HG03175 (cell line): ENCODE results near the gene ANXA4.

Experiments used
- ATAC-seq: cut with Tn5 transposase; IDR thresholded peaks from one replicate; pipeline ENCODE4 v1.9.1; 2021; ENCODE audit warnings: mild to moderate bottlenecking, moderate library complexity; ENCODE audit not compliant: unreplicated experiment

The ANXA4 gene

GRCh38 chr2:69774984-69775982 is 33.3 kb downstream of the ANXA4 start:
- ATAC-seq = peak; percentile 62

GRCh38 chr2:69776886-69777785 is 35.2 kb downstream of the ANXA4 start:
- no peak for ATAC-seq

GRCh38 chr2:69777786-69778105 is 35.8 kb downstream of the ANXA4 start:
- ATAC-seq = no peak

GRCh38 chr2:69779258-69780001 is 37.5 kb downstream of the ANXA4 start:
- ATAC-seq = no peak

- ATAC-seq = peak; percentile 9
Measured at GRCh38 chr2:69780921-69781320, 39.0 kb downstream of the ANXA4 start.

- ATAC-seq = peak; percentile 73
Measured at GRCh38 chr2:69781321-69782248, 39.7 kb downstream of the ANXA4 start.

GRCh38 chr2:69784228-69784627 is 42.3 kb downstream of the ANXA4 start:
- no peak for ATAC-seq

GRCh38 chr2:69785358-69785757 is 43.4 kb downstream of the ANXA4 start:
- no peak for ATAC-seq

- ATAC-seq = no peak
Measured at GRCh38 chr2:69786052-69786560, 44.2 kb downstream of the ANXA4 start.

- peak; percentile 59 for ATAC-seq
Measured at GRCh38 chr2:69789175-69789721, 47.3 kb downstream of the ANXA4 start.

- peak; percentile 55 for ATAC-seq
Measured at GRCh38 chr2:69789772-69790600, 48.1 kb downstream of the ANXA4 start.

GRCh38 chr2:69790601-69790959 is 48.6 kb downstream of the ANXA4 start:
- no peak for ATAC-seq

GRCh38 chr2:69791045-69791444 is 49.1 kb downstream of the ANXA4 start:
- ATAC-seq = no peak

GRCh38 chr2:69796174-69796573 is 54.2 kb downstream of the ANXA4 start:
- no peak for ATAC-seq

- no peak for ATAC-seq
Measured at GRCh38 chr2:69797235-69797634, 55.3 kb downstream of the ANXA4 start.

- ATAC-seq = no peak
Measured at GRCh38 chr2:69797836-69798289, 55.9 kb downstream of the ANXA4 start.

GRCh38 chr2:69798290-69798908 is 56.5 kb downstream of the ANXA4 start:
- ATAC-seq = no peak

- no peak for ATAC-seq
Measured at GRCh38 chr2:69798909-69799526, 57.1 kb downstream of the ANXA4 start.
